Suprapubic skin (tissue), 4 donors: ENCODE results near the gene FNBP1. TPM values are rescaled to one million over a fixed set of nuclear protein-coding genes. Genes with fewer than 3 reads are reported as not detected.

ENCODE experiments used
- DNase-seq, 2 donors: peaks; one replicate each; pipeline ENCODE4 v3.0.0-alpha.2; 2019; ENCODE audit warnings: low spot score in 2 of 2
- H3K27ac ChIP-seq: fragments of 200-600 bp; sonication (generic); one replicate; pipeline ENCODE4 v1.5.1; 2019
- H3K27me3 ChIP-seq: fragments of 200-600 bp; sonication (generic); one replicate; pipeline ENCODE4 v1.5.1; 2019
- H3K36me3 ChIP-seq: fragments of 200-600 bp; sonication (generic); one replicate; pipeline ENCODE4 v1.5.1; 2019
- H3K4me1 ChIP-seq: fragments of 200-600 bp; sonication (generic); one replicate; pipeline ENCODE4 v1.5.1; 2019
- H3K4me3 ChIP-seq: fragments of 200-600 bp; sonication (generic); one replicate; pipeline ENCODE4 v1.5.1; 2019; ENCODE audit warnings: mild to moderate bottlenecking
- H3K9me3 ChIP-seq: fragments of 200-600 bp; sonication (generic); one replicate; pipeline ENCODE4 v1.5.1; 2019
- CTCF ChIP-seq, 2 donors: fragments of 200-600 bp in 1 of 2; fragments of 450-650 bp in 1 of 2; sonication (generic) in 1 of 2; IDR thresholded peaks; one replicate each; pipeline ENCODE4 v1.5.1; 2016 to 2019; ENCODE audit warnings: antibody characterized with exemption in 2 of 2, mild to moderate bottlenecking in 1 of 2, moderate library complexity in 1 of 2
- EP300 ChIP-seq: sonication (generic); formaldehyde crosslinking; IDR thresholded peaks from one replicate; pipeline ENCODE4 v1.6.1; 2017; ENCODE audit warnings: antibody characterized with exemption
- POLR2A ChIP-seq, 2 donors: fragments of 450-650 bp; IDR thresholded peaks; one replicate each; pipeline ENCODE4 v1.6.1; 2017; ENCODE audit warnings: antibody characterized with exemption in 2 of 2, mild to moderate bottlenecking in 2 of 2, moderate library complexity in 2 of 2
- POLR2AphosphoS5 ChIP-seq, 3 donors: sonication (generic); formaldehyde crosslinking; IDR thresholded peaks; one replicate each; pipeline ENCODE4 v1.6.1; 2017; ENCODE audit warnings: antibody characterized with exemption in 3 of 3
- WGBS: methylation state at CpG from one replicate; pipeline ENCODE4 v1.1.5; 2018; 5-methylcytosine and 5-hydroxymethylcytosine counted together
- total RNA-seq, 4 donors: library from RNA; depleted of rRNA; stranded (reverse); fragments of >200 nt; gene quantifications; one replicate each; pipeline ENCODE4 v1.1.0, GENCODE V29; 2016

The FNBP1 gene
- total RNA-seq, 4 donors from 2014 or later: 23.7 to 50.5 (median 43.3) TPM

DNA sequence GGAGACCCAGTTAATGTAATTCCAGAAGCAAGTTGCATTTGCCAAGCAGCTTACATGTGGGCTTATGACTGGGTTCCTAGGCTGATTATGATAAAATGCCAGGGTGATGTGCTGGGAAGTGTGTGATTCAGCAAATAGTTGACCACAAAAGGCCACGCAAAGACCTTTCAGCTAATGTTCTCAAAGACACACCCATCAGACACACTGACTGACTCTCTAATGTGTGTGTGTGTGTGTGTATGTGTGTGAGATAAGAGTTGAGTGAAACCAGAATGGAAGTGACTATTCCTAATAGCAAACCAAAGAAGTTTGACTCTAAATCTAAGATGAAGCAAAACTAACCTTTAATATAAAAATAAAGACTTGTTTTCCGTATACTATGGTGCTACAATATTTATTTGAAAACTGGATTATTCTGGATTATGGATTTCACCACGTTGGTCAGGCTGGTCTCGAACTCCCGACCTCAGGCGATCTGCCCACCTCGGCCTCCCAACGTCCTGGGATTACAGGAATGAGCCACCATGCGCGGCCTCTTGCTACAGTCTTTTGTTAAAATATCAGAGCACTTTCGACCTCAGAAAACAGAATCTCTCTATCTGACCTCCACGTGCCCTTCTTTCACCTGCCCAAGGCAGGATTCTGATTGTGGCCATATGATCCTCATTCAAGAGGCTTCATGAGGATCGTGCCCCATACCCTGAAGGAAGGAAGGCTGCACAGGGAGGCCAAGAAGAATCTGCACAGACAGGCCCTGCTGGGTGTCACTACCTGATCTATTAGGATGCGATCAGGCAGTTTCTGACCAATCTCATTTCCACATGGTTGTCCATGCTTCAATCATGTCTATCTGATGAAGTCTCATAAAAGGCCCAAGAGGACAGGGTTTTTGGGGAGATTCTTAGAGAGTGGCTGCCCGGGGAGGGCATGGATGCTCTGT is 132.1 kb downstream of the FNBP1 start:
- no peak for DNase-seq
- Histone ChIP-seq H3K27ac (no peak overlapping the region), H3K27me3 (no peaks in the 10 kb centered on the region), H3K4me1 (peaks cover 10% of the 10 kb centered on the region), H3K9me3 (no peaks in the 10 kb centered on the region), H3K36me3 (peaks cover 35% of the 10 kb centered on the region), H3K4me3 (no peak overlapping the region)
- 79% methylated on average over 15 of the region's 15 CpGs for whole genome bisulfite sequencing
- TF ChIP-seq POLR2AphosphoS5 (IDR thresholded peaks at IDR 0.05): no peak
- TF ChIP-seq EP300: no peak
- TF ChIP-seq POLR2A (IDR thresholded peaks at IDR 0.05): no peak
- no peak for TF ChIP-seq CTCF (IDR thresholded peaks at IDR 0.05)

DNA sequence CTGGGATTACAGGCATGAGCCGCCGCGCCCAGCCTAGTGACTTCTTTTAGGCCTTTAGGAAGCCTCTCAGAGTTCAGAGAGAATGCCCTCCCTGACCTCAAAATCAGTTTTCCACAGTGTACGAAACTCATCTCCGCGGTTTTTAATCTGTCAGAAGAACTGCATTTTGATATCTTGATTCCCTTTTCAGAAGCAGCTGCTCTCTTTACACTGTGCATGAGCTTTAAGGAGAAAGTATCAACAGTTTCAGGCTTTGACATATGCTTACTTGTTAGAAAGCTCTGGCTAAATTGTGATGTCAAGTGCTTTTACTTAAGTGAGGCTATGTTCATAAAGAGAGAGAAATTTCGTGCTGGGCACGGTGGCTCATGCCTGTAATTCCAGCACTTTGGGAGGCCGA is 133.1 kb downstream of the FNBP1 start:
- no peak for DNase-seq
- Histone ChIP-seq H3K27me3 (no peaks in the 10 kb centered on the region), H3K27ac (no peak overlapping the region), H3K9me3 (no peaks in the 10 kb centered on the region), H3K4me1 (peaks cover 10% of the 10 kb centered on the region), H3K4me3 (no peak overlapping the region), H3K36me3 (peaks cover 36% of the 10 kb centered on the region)
- WGBS: 88% methylated on average over 9 of the region's 9 CpGs
- no peak for TF ChIP-seq POLR2AphosphoS5 (IDR thresholded peaks at IDR 0.05)
- no peak for TF ChIP-seq EP300

DNA sequence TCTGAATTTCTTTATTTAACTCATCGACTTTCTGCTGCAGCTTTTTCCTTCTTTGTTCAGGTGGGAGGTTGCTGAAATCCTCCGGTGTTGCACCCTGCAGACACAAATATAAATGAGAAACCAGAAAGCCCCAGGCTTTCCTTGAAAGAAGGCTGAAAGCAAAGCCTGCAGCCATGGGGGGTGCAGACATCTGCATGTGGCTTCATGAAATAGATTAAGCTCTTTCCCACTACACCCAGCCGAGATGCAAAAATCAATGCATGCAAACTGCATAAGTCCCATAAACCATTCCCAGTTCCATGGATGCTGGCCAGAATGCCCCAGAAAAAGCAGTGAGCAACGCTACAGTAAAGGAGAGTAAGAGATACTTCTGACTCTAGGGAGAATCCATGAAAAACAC is 134.1 kb downstream of the FNBP1 start:
- no peak for TF ChIP-seq POLR2AphosphoS5 (IDR thresholded peaks at IDR 0.05)
- no peak for TF ChIP-seq POLR2A (IDR thresholded peaks at IDR 0.05)
- TF ChIP-seq EP300: no peak
- TF ChIP-seq CTCF (IDR thresholded peaks at IDR 0.05): no peak
- Histone ChIP-seq H3K9me3 (no peaks in the 10 kb centered on the region), H3K27ac (no peak overlapping the region), H3K36me3 (peaks cover 42% of the 10 kb centered on the region), H3K4me1 (peaks cover 10% of the 10 kb centered on the region), H3K27me3 (no peaks in the 10 kb centered on the region), H3K4me3 (no peak overlapping the region)
- no peak for DNase-seq
- WGBS: 83% methylated on average over 4 of the region's 4 CpGs

DNA sequence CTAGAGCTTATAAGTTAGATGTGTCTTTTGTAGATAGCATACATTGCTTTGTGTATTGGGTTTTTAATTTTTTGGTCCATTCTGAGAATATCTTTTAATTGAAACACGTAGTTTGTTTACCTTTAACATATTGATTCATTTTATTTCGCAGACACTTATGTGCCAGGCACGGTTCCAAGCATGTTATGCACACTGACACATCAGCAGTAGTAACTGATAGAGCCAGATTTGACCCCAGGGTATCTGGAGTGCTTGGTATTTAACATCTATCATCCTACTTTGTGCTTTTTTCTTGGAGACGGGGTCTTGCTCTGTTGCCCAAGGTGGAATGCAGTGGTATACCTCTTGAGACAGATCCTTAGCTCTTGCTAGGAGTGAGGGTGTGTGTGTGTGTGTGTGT is 135.8 kb downstream of the FNBP1 start:
- 89% methylated on average over 4 of the region's 4 CpGs for WGBS
- Histone ChIP-seq H3K4me3 (no peak overlapping the region), H3K9me3 (no peaks in the 10 kb centered on the region), H3K4me1 (peaks cover 10% of the 10 kb centered on the region), H3K36me3 (peaks cover 49% of the 10 kb centered on the region), H3K27me3 (no peaks in the 10 kb centered on the region), H3K27ac (no peak overlapping the region)
- no peak for TF ChIP-seq CTCF (IDR thresholded peaks at IDR 0.05)
- no peak for TF ChIP-seq POLR2AphosphoS5 (IDR thresholded peaks at IDR 0.05)
- TF ChIP-seq EP300: no peak
- TF ChIP-seq POLR2A (IDR thresholded peaks at IDR 0.05): no peak
- DNase-seq: no peak

- 88% methylated on average over 4 of the region's 4 CpGs for whole genome bisulfite sequencing
- H3K36me3 ChIP-seq: peaks cover 58% of the 10 kb centered on the region
- TF ChIP-seq EP300 (no peak), POLR2AphosphoS5 (IDR thresholded peaks at IDR 0.05) (no peak), POLR2A (IDR thresholded peaks at IDR 0.05) (no peak), CTCF (IDR thresholded peaks at IDR 0.05) (no peak)
- H3K4me3 ChIP-seq: no peak overlapping the region
- no peaks in the 10 kb centered on the region for H3K9me3 ChIP-seq
- no peak for DNase-seq
- no peaks in the 10 kb centered on the region for H3K27me3 ChIP-seq
- peaks cover 10% of the 10 kb centered on the region for H3K4me1 ChIP-seq
- H3K27ac ChIP-seq: no peak overlapping the region
Measured at GRCh38 chr9:129906298-129906697, 136.7 kb downstream of the FNBP1 start.
